Mesendoderm (in vitro differentiated cells): Measurements from ENCODE around the gene FAM131B.

Experiments used
- DNase-seq: peaks from one replicate; pipeline ENCODE4 v3.0.0; 2013
- H2AK5ac ChIP-seq: 2 replicates; pipeline ENCODE4 v1.6.1; 2013; ENCODE audit warnings: low read length, inconsistent platforms
- H2BK120ac ChIP-seq: 2 replicates; pipeline ENCODE4 v1.6.1; 2013; ENCODE audit warnings: low read depth, mild to moderate bottlenecking, low read length, moderate library complexity, mixed read lengths
- H2BK15ac ChIP-seq: replicated peaks from 2 replicates; pipeline ENCODE4 v1.6.1; 2013; ENCODE audit warnings: low read depth, mild to moderate bottlenecking, moderate library complexity
- H2BK5ac ChIP-seq: 2 replicates; pipeline ENCODE4 v1.6.1; 2013; ENCODE audit warnings: low read length, inconsistent platforms
- H3K18ac ChIP-seq: 2 replicates; pipeline ENCODE4 v1.6.1; 2013; ENCODE audit warnings: mild to moderate bottlenecking, low read length, mixed read lengths
- H3K23ac ChIP-seq: one replicate; pipeline ENCODE4 v1.6.1; 2013; ENCODE audit warnings: low read length
- H3K27ac ChIP-seq: 2 replicates; pipeline ENCODE4 v1.5.1; 2013; ENCODE audit warnings: low read depth, mild to moderate bottlenecking, inconsistent platforms, low read length, moderate library complexity
- H3K27me3 ChIP-seq: 2 replicates; pipeline ENCODE4 v1.6.1; 2013; ENCODE audit warnings: low read length, control low read depth, mild to moderate bottlenecking, inconsistent platforms; ENCODE audit not compliant: insufficient read depth, poor library complexity
- H3K36me3 ChIP-seq: 2 replicates; pipeline ENCODE4 v1.6.1; 2013; ENCODE audit warnings: low read length, inconsistent platforms; ENCODE audit not compliant: control insufficient read depth, insufficient read depth
- H3K4ac ChIP-seq: one replicate; pipeline ENCODE4 v1.6.1; 2013; ENCODE audit warnings: low read depth, mild to moderate bottlenecking, low read length, moderate library complexity
- H3K4me1 ChIP-seq: 2 replicates; pipeline ENCODE4 v1.6.1; 2013; ENCODE audit warnings: low read depth, low read length, inconsistent platforms; ENCODE audit not compliant: control insufficient read depth
- H3K4me2 ChIP-seq: 2 replicates; pipeline ENCODE4 v1.6.1; 2013; ENCODE audit warnings: low read length
- H3K4me3 ChIP-seq: 2 replicates; pipeline ENCODE4 v1.5.1; 2013; ENCODE audit warnings: mild to moderate bottlenecking, low read length
- H3K56ac ChIP-seq: one replicate; pipeline ENCODE4 v1.6.1; 2013; ENCODE audit warnings: low read length
- H3K79me1 ChIP-seq: 2 replicates; pipeline ENCODE4 v1.6.1; 2013; ENCODE audit warnings: low read length, inconsistent platforms
- H3K79me2 ChIP-seq: 2 replicates; pipeline ENCODE4 v1.6.1; 2013; ENCODE audit warnings: mild to moderate bottlenecking, low read length; ENCODE audit not compliant: control insufficient read depth, insufficient read depth
- H3K9ac ChIP-seq: 2 replicates; pipeline ENCODE4 v1.6.1; 2013; ENCODE audit warnings: low read length, inconsistent platforms
- H4K5ac ChIP-seq: one replicate; pipeline ENCODE4 v1.6.1; 2013; ENCODE audit warnings: low read length
- H4K8ac ChIP-seq: one replicate; pipeline ENCODE4 v1.6.1; 2013; ENCODE audit warnings: low read depth, mild to moderate bottlenecking, control low read depth, low read length, moderate library complexity
- WGBS: extraction: QIAGEN DNeasy Blood & Tissue Kit; methylation state at CpG from one replicate; pipeline ENCODE4 v1.1.7; 2013; ENCODE audit warnings: low lambda C conversion rate, missing lambda C conversion rate; ENCODE audit not compliant: insufficient coverage; ENCODE audit errors: extremely low coverage; 5-methylcytosine and 5-hydroxymethylcytosine counted together

Gene FAM131B

GRCh38 chr7:143396182-143396581, 33.7 kb upstream of the FAM131B start:
- Histone ChIP-seq H3K18ac (no peak overlapping the region), H3K27me3 (no peaks in the 10 kb centered on the region), H4K5ac (no peak overlapping the region), H3K23ac (no peak overlapping the region), H3K79me2 (no peaks in the 10 kb centered on the region), H3K27ac (no peak overlapping the region), H2AK5ac (no peak overlapping the region), H3K36me3 (peaks cover 42% of the 10 kb centered on the region), H3K9ac (no peak overlapping the region), H3K4me1 (no peaks in the 10 kb centered on the region), H2BK15ac (no peak overlapping the region), H3K4ac (no peak overlapping the region), H4K8ac (no peak overlapping the region), H3K79me1 (peaks cover 4% of the 10 kb centered on the region), H3K4me3 (no peak overlapping the region), H2BK120ac (no peak overlapping the region), H3K56ac (no peak overlapping the region), H3K4me2 (no peak overlapping the region), H2BK5ac (no peak overlapping the region)
- WGBS: no CpG with 5 or more reads among the region's 7 CpGs
- no peak for DNase-seq

- Histone ChIP-seq H3K4me3 (no peak overlapping the region), H3K4me2 (no peak overlapping the region), H4K8ac (no peak overlapping the region), H2BK120ac (no peak overlapping the region), H2AK5ac (no peak overlapping the region), H3K18ac (no peak overlapping the region), H2BK15ac (no peak overlapping the region), H2BK5ac (no peak overlapping the region), H3K4me1 (no peaks in the 10 kb centered on the region), H4K5ac (no peak overlapping the region), H3K27ac (no peak overlapping the region), H3K4ac (no peak overlapping the region), H3K27me3 (no peaks in the 10 kb centered on the region), H3K79me1 (peaks cover 4% of the 10 kb centered on the region), H3K36me3 (peaks cover 42% of the 10 kb centered on the region), H3K9ac (no peak overlapping the region), H3K23ac (no peak overlapping the region), H3K56ac (no peak overlapping the region), H3K79me2 (no peaks in the 10 kb centered on the region)
- no CpG with 5 or more reads among the region's 21 CpGs for WGBS
- DNase-seq: peak; percentile 53
Measured at GRCh38 chr7:143395187-143396149, 33.0 kb upstream of the FAM131B start.

- Histone ChIP-seq H3K27me3 (no peaks in the 10 kb centered on the region), H4K5ac (no peak overlapping the region), H3K4me3 (no peak overlapping the region), H3K4me2 (no peak overlapping the region), H3K79me1 (no peaks in the 10 kb centered on the region), H4K8ac (no peak overlapping the region), H3K27ac (no peak overlapping the region), H3K79me2 (no peaks in the 10 kb centered on the region), H2BK15ac (no peak overlapping the region), H3K4me1 (no peaks in the 10 kb centered on the region), H2BK5ac (no peak overlapping the region), H3K4ac (no peak overlapping the region), H3K36me3 (peaks cover 41% of the 10 kb centered on the region), H3K23ac (no peak overlapping the region), H2BK120ac (no peak overlapping the region), H3K56ac (no peak overlapping the region), H3K18ac (no peak overlapping the region), H2AK5ac (no peak overlapping the region), H3K9ac (no peak overlapping the region)
- WGBS: no CpG with 5 or more reads among the region's 6 CpGs
- DNase-seq: no peak
Measured at GRCh38 chr7:143394777-143395176, 32.3 kb upstream of the FAM131B start.

DNA sequence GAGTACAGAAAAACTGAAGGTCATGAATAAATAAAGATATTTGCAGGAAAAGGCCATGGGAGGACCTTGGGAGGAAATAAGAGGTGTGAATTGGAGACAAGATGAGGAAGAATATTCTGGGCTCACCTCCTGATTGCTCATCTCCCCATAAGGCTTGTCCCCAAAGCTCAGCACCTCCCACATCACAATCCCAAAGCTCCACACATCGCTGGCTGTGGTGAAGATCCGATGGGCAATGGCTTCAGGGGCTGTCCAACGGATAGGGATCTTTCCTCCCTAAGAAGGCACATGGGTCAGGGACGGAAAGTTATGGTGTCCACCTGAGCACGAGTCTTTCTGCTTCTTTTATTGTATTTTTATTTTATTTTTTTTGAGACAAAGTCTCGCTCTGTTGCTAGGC, 31.6 kb upstream of the FAM131B start:
- Histone ChIP-seq H3K27me3 (no peaks in the 10 kb centered on the region), H3K79me1 (no peaks in the 10 kb centered on the region), H3K4ac (no peak overlapping the region), H4K5ac (no peak overlapping the region), H3K4me3 (no peak overlapping the region), H2BK5ac (no peak overlapping the region), H3K27ac (no peak overlapping the region), H2BK120ac (no peak overlapping the region), H2BK15ac (no peak overlapping the region), H2AK5ac (no peak overlapping the region), H3K23ac (no peak overlapping the region), H3K56ac (no peak overlapping the region), H3K18ac (no peak overlapping the region), H3K9ac (no peak overlapping the region), H3K4me2 (no peak overlapping the region), H3K4me1 (no peaks in the 10 kb centered on the region), H3K79me2 (no peaks in the 10 kb centered on the region), H3K36me3 (peaks cover 44% of the 10 kb centered on the region), H4K8ac (no peak overlapping the region)
- no peak for DNase-seq
- WGBS: no CpG with 5 or more reads among the region's 6 CpGs

GRCh38 chr7:143393267-143394041, 30.9 kb upstream of the FAM131B start:
- H2BK5ac ChIP-seq: no peak overlapping the region
- no peak overlapping the region for H4K8ac ChIP-seq
- H2BK120ac ChIP-seq: no peak overlapping the region
- DNase-seq: no peak
- peaks cover 48% of the 10 kb centered on the region for H3K36me3 ChIP-seq
- H3K9ac ChIP-seq: no peak overlapping the region
- no peak overlapping the region for H2BK15ac ChIP-seq
- H3K27ac ChIP-seq: no peak overlapping the region
- no peak overlapping the region for H3K23ac ChIP-seq
- no peak overlapping the region for H3K4me3 ChIP-seq
- no CpG with 5 or more reads among the region's 14 CpGs for WGBS
- H3K18ac ChIP-seq: no peak overlapping the region
- H3K79me1 ChIP-seq: no peaks in the 10 kb centered on the region
- H3K27me3 ChIP-seq: no peaks in the 10 kb centered on the region
- no peak overlapping the region for H3K56ac ChIP-seq
- no peak overlapping the region for H3K4ac ChIP-seq
- H3K4me2 ChIP-seq: no peak overlapping the region
- no peaks in the 10 kb centered on the region for H3K4me1 ChIP-seq
- H3K79me2 ChIP-seq: no peaks in the 10 kb centered on the region
- H2AK5ac ChIP-seq: no peak overlapping the region
- H4K5ac ChIP-seq: no peak overlapping the region
